ENCODE results near the gene AGTPBP1.

The AGTPBP1 gene

GRCh38 chr9:85716031-85716877 lies 25.5 kb downstream of the AGTPBP1 start:
- DNase-seq, result no peak

- peak; percentile 88 for DNase-seq
Observed at GRCh38 chr9:85715587-85715986, 26.2 kb downstream of the AGTPBP1 start.

- DNase-seq, result no peak
Observed at GRCh38 chr9:85713897-85714296, 27.9 kb downstream of the AGTPBP1 start.

- no peak for DNase-seq
Observed at GRCh38 chr9:85704744-85705143, 37.0 kb downstream of the AGTPBP1 start.

GRCh38 chr9:85703398-85703797 lies 38.4 kb downstream of the AGTPBP1 start:
- no peak for DNase-seq

- no peak for DNase-seq
Observed at GRCh38 chr9:85702726-85703289, 38.9 kb downstream of the AGTPBP1 start.

- no peak for DNase-seq
Observed at GRCh38 chr9:85702191-85702590, 39.6 kb downstream of the AGTPBP1 start.

- no peak for DNase-seq
Observed at GRCh38 chr9:85700330-85700729, 41.4 kb downstream of the AGTPBP1 start.

GRCh38 chr9:85688361-85688760 lies 53.4 kb downstream of the AGTPBP1 start:
- no peak for DNase-seq

- DNase-seq, result no peak
Observed at GRCh38 chr9:85685081-85685480, 56.7 kb downstream of the AGTPBP1 start.

GRCh38 chr9:85676790-85677189 lies 65.0 kb downstream of the AGTPBP1 start:
- no peak for DNase-seq

- DNase-seq, result no peak
Observed at GRCh38 chr9:85667374-85667773, 74.4 kb downstream of the AGTPBP1 start.

GRCh38 chr9:85666086-85666485 lies 75.7 kb downstream of the AGTPBP1 start:
- no peak for DNase-seq

GRCh38 chr9:85662573-85662972 lies 79.2 kb downstream of the AGTPBP1 start:
- no peak for DNase-seq

- DNase-seq, result no peak
Observed at GRCh38 chr9:85658716-85659115, 83.0 kb downstream of the AGTPBP1 start.

GRCh38 chr9:85653153-85653552 lies 88.6 kb downstream of the AGTPBP1 start:
- no peak for DNase-seq

- DNase-seq, result no peak
Observed at GRCh38 chr9:85647571-85647970, 94.2 kb downstream of the AGTPBP1 start.

GRCh38 chr9:85645909-85646627 lies 95.7 kb downstream of the AGTPBP1 start:
- DNase-seq, result no peak

GRCh38 chr9:85640425-85640824 lies 101.3 kb downstream of the AGTPBP1 start:
- DNase-seq, result no peak

GRCh38 chr9:85639675-85640186 lies 102.0 kb downstream of the AGTPBP1 start:
- no peak for DNase-seq

GRCh38 chr9:85631809-85632208 lies 109.9 kb downstream of the AGTPBP1 start:
- DNase-seq, result no peak

- no peak for DNase-seq
Observed at GRCh38 chr9:85630676-85631075, 111.1 kb downstream of the AGTPBP1 start.

GRCh38 chr9:85617141-85617670 lies 124.5 kb downstream of the AGTPBP1 start:
- DNase-seq, result no peak
